Ishikawa (cell line): Measurements from ENCODE around the gene MOXD1.

Source experiments
- CEBPB ChIP-seq: IDR thresholded peaks from 2 replicates; pipeline ENCODE4 v1.6.1; 2012
- CREB1 ChIP-seq: IDR thresholded peaks from 2 replicates; pipeline ENCODE4 v1.6.1; 2012; ENCODE audit warnings: low read depth
- EGR1 ChIP-seq: IDR thresholded peaks from 2 replicates; pipeline ENCODE4 v1.6.1; 2012
- EP300 ChIP-seq: IDR thresholded peaks from 2 replicates; pipeline ENCODE4 v1.6.1; 2012; ENCODE audit warnings: borderline replicate concordance
- FOXM1 ChIP-seq: IDR thresholded peaks from 2 replicates; pipeline ENCODE4 v1.6.1; 2012; ENCODE audit warnings: low read depth, borderline replicate concordance
- NFIC ChIP-seq: IDR thresholded peaks from 2 replicates; pipeline ENCODE4 v1.6.1; 2012
- RAD21 ChIP-seq: IDR thresholded peaks from 2 replicates; pipeline ENCODE4 v1.6.1; 2012; ENCODE audit warnings: low read depth
- REST ChIP-seq: IDR thresholded peaks from 2 replicates; pipeline ENCODE4 v1.6.1; 2012; ENCODE audit warnings: low read depth, mild to moderate bottlenecking
- TAF1 ChIP-seq: IDR thresholded peaks from 2 replicates; pipeline ENCODE4 v1.6.1; 2012; ENCODE audit warnings: low read depth, mild to moderate bottlenecking
- TCF12 ChIP-seq: IDR thresholded peaks from 2 replicates; pipeline ENCODE4 v1.6.1; 2012; ENCODE audit warnings: low read depth
- TEAD4 ChIP-seq: IDR thresholded peaks from 2 replicates; pipeline ENCODE4 v1.6.1; 2012
- USF1 ChIP-seq: IDR thresholded peaks from 2 replicates; pipeline ENCODE4 v1.6.1; 2012
- YY1 ChIP-seq: IDR thresholded peaks from 2 replicates; pipeline ENCODE4 v1.6.1; 2012; ENCODE audit warnings: low read depth
- ZBTB7A ChIP-seq: IDR thresholded peaks from 2 replicates; pipeline ENCODE4 v1.6.1; 2012; ENCODE audit warnings: low read depth
- TF ChIP-seq, protein P1 (sequence below): IDR thresholded peaks from 2 replicates; pipeline ENCODE4 v1.6.1; 2012

MOXD1 gene

GRCh38 chr6:132395015-132395597, 6.2 kb downstream of the MOXD1 start:
- TF ChIP-seq YY1 (no peak), REST (no peak), USF1 (no peak), FOXM1 (no peak), CREB1 (no peak), NFIC (no peak), RAD21 (no peak), EP300 (no peak), TCF12 (no peak), TEAD4 (no peak), ZBTB7A (no peak), EGR1 (no peak), TAF1 (no peak)
- TF ChIP-seq, protein P1, sequence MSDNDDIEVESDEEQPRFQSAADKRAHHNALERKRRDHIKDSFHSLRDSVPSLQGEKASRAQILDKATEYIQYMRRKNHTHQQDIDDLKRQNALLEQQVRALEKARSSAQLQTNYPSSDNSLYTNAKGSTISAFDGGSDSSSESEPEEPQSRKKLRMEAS = no peak

- TF ChIP-seq EGR1 (no peak), RAD21 (peak; percentile 42; the same call in 1 of the 2 replicates)
Measured at GRCh38 chr6:132392792-132393191, 8.5 kb downstream of the MOXD1 start.

DNA sequence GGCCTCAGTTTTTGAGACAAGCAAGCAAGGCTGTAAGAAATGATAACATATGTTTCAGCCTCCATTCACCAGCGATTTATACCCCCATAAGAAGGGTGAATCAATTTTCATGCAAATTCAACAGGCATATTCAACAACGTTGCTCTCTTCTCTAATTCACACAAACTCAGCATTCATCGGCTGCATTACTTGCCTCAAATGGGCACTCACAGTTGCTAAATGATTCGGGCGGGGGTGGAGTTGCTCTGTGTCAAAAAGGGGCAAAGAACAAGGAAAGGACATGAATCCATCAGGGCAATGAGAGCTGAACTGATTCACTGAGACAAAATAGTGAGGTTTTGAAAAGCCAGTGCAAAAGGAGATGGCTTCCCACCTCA, 9.0 kb downstream of the MOXD1 start:
- TF ChIP-seq NFIC = no peak
- TF ChIP-seq YY1 = no peak

- TF ChIP-seq REST (no peak), USF1 (no peak), CREB1 (no peak)
Measured at GRCh38 chr6:132391391-132392269, 9.6 kb downstream of the MOXD1 start.

DNA sequence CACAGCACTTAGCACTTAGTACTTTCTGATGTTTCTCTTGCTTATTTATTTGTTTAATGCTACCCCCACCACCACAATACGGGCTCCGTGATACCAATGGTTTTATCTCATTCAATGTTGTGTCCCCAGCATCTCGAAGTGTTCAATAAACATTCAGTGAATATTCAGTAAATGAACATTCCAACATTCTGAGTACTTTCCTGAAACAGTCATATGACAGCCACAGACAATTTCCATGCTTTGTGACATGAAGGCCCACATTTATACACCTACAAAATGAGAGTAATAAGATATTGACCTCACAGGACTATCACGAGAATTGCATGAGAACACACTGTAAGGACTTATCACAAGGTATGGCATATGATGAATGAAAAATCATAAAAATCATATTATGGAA, 10.8 kb downstream of the MOXD1 start:
- TF ChIP-seq FOXM1 (no peak), USF1 (no peak), YY1 (no peak), EGR1 (no peak), RAD21 (no peak), ZBTB7A (no peak), EP300 (no peak), NFIC (no peak)
- TF ChIP-seq, protein P1 = no peak

GRCh38 chr6:132390017-132390416, 11.3 kb downstream of the MOXD1 start:
- no peak for TF ChIP-seq EGR1
- TF ChIP-seq RAD21 = no peak
- no peak for TF ChIP-seq YY1
- no peak for TF ChIP-seq CEBPB
